Upper lobe of left lung (tissue), 6 donors: ENCODE data around the gene CYB5R4. TPM values are rescaled to one million over a fixed set of nuclear protein-coding genes. Genes with fewer than 3 reads are reported as not detected.

ENCODE experiments used
- ATAC-seq, 2 donors: fragments of 200-7000 bp; cut with Tn5 transposase; one replicate each; pipeline ENCODE4 v1.9.1; 2022; ENCODE audit warnings: mild to moderate bottlenecking in 2 of 2, moderate library complexity in 2 of 2; ENCODE audit not compliant: low FRiP score in 2 of 2
- DNase-seq, 2 donors: peaks; one replicate each; pipeline ENCODE4 v3.0.0-alpha.2; 2019 to 2020
- H3K27ac ChIP-seq, 4 donors: fragments of 200-600 bp; sonication (generic); one replicate each; pipeline ENCODE4 v1.5.1; 2016 to 2019
- H3K27me3 ChIP-seq, 4 donors: fragments of 200-600 bp; sonication (generic); one replicate each; pipeline ENCODE4 v1.5.1; 2017 to 2019
- H3K36me3 ChIP-seq, 4 donors: fragments of 200-600 bp; sonication (generic); one replicate each; pipeline ENCODE4 v1.5.1; 2016 to 2019
- H3K4me1 ChIP-seq, 4 donors: fragments of 200-600 bp; sonication (generic); one replicate each; pipeline ENCODE4 v1.5.1; 2018 to 2019
- H3K4me3 ChIP-seq, 4 donors: fragments of 200-600 bp; sonication (generic); one replicate each; pipeline ENCODE4 v1.5.1; 2017 to 2019; ENCODE audit warnings: mild to moderate bottlenecking in 2 of 4, moderate library complexity in 1 of 4
- H3K9me3 ChIP-seq, 4 donors: fragments of 200-600 bp; sonication (generic); one replicate each; pipeline ENCODE4 v1.5.1; 2018 to 2019
- CTCF ChIP-seq, 6 experiments: fragments of 450-650 bp in 4 of 6; fragments of 200-600 bp in 2 of 6; sonication (generic) in 2 of 6; IDR thresholded peaks; one replicate each; pipeline ENCODE4 v1.5.1; 2016 to 2019; ENCODE audit warnings: antibody characterized with exemption in 6 of 6
- EP300 ChIP-seq, 4 donors: sonication (generic); formaldehyde crosslinking; IDR thresholded peaks; one replicate each; pipeline ENCODE4 v1.5.1; 2017; ENCODE audit warnings: antibody characterized with exemption in 4 of 4, control low read depth in 2 of 4
- POLR2A ChIP-seq, 4 donors: fragments of 450-650 bp; IDR thresholded peaks; one replicate each; pipeline ENCODE4 v1.5.1; 2016 to 2017; ENCODE audit warnings: antibody characterized with exemption in 4 of 4, mild to moderate bottlenecking in 2 of 4
- POLR2AphosphoS5 ChIP-seq, 2 donors: sonication (generic); formaldehyde crosslinking; IDR thresholded peaks; one replicate each; pipeline ENCODE4 v1.5.1; 2017; ENCODE audit warnings: antibody characterized with exemption in 2 of 2
- WGBS, 2 donors: methylation state at CpG; one replicate each; pipeline ENCODE4 v1.1.5; 2017 to 2018; 5-methylcytosine and 5-hydroxymethylcytosine counted together
- total RNA-seq, 6 donors: library from RNA; depleted of rRNA in 4 of 6; stranded (reverse); fragments of >200 nt in 4 of 6; gene quantifications; one replicate each; pipeline versions ENCODE4 v1.1.0 to v1.2.1, GENCODE V29; 2016 to 2021
- donor health status: DM: no; HTN: no; CAD: no; lungs with moderate emphysema.
- donor health status: DM: no; HTN: yes; CAD: no; lungs with severe emphysema.

Gene CYB5R4
- total RNA-seq, 6 donors from 2014 or later = 5.2 to 25.8 (median 13.1) TPM

DNA sequence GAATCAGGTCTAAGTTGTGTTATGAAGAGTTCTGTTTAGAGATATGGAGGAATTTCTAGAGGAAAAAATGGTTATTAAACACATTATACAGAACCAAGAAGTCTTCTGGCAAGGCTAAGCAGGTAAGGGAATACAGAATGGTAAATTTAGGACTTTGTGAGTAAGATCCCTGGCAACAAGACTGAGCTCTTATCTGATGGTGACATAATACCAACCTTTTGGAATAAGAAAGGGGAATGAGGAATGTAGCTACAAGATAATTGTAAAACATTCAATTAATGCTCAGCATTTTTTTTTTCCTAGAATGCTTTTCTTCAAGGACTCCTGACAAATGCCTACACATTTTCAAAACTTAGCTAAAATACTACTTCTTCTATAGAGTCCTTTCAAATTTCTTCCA lies 51.8 kb downstream of the CYB5R4 start:
- DNase-seq (no peak), ATAC-seq (no peak)
- no peaks in the 10 kb centered on the region for H3K36me3 ChIP-seq
- no peaks in the 10 kb centered on the region for H3K9me3 ChIP-seq
- H3K4me1 ChIP-seq = peaks cover 0 to 4% (median 0%) of the 10 kb centered on the region in 4 donors
- H3K27me3 ChIP-seq = no peaks in the 10 kb centered on the region
- TF ChIP-seq EP300 (IDR thresholded peaks at IDR 0.05) (no peak), CTCF (IDR thresholded peaks at IDR 0.05) (no peak), POLR2AphosphoS5 (IDR thresholded peaks at IDR 0.05) (no peak), POLR2A (IDR thresholded peaks at IDR 0.05) (no peak)
- no peak overlapping the region for H3K27ac ChIP-seq
- H3K4me3 ChIP-seq = no peak overlapping the region

DNA sequence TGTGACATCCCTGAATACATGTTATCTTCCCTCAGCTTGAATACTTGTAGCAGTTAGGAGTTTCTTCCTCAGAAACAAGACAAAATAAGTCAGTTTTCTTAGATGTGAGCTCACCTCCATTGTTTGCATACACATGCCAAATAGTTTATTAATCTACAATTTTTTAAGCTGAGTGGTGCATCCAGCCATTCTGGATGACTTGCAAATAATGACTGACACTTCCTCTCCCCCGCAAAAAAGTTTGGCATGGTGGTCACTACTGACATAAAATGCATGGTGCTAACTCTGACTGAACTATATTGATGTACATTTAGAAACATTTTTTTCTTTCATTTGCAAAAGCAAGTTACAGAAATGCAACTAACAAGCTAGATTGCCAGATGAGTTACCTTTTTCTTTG lies 55.5 kb downstream of the CYB5R4 start:
- ATAC-seq (no peak), DNase-seq (no peak)
- Histone ChIP-seq H3K9me3 (no peaks in the 10 kb centered on the region), H3K4me1 (peaks cover 0 to 4% (median 0%) of the 10 kb centered on the region in 4 donors), H3K27me3 (no peaks in the 10 kb centered on the region), H3K36me3 (no peaks in the 10 kb centered on the region), H3K4me3 (no peak overlapping the region), H3K27ac (no peak overlapping the region)
- TF ChIP-seq EP300 (IDR thresholded peaks at IDR 0.05) (no peak), POLR2A (IDR thresholded peaks at IDR 0.05) (no peak), POLR2AphosphoS5 (IDR thresholded peaks at IDR 0.05) (no peak), CTCF (IDR thresholded peaks at IDR 0.05) (no peak)
- WGBS, 2 donors = 50 to 59% methylated on average over 1 of the region's 1 CpG

- Histone ChIP-seq H3K36me3 (peaks cover 0 to 10% (median 2%) of the 10 kb centered on the region in 4 donors), H3K9me3 (no peaks in the 10 kb centered on the region), H3K4me3 (no peak overlapping the region), H3K27me3 (no peaks in the 10 kb centered on the region), H3K27ac (no peak overlapping the region), H3K4me1 (peaks cover 0 to 4% (median 0%) of the 10 kb centered on the region in 4 donors)
- ATAC-seq (no peak), DNase-seq (no peak)
- TF ChIP-seq POLR2A (IDR thresholded peaks at IDR 0.05) (no peak), EP300 (IDR thresholded peaks at IDR 0.05) (no peak), CTCF (IDR thresholded peaks at IDR 0.05) (no peak), POLR2AphosphoS5 (IDR thresholded peaks at IDR 0.05) (no peak)
These were observed 57.5 kb downstream of the CYB5R4 start for GRCh38 chr6:83917001-83917400.

DNA sequence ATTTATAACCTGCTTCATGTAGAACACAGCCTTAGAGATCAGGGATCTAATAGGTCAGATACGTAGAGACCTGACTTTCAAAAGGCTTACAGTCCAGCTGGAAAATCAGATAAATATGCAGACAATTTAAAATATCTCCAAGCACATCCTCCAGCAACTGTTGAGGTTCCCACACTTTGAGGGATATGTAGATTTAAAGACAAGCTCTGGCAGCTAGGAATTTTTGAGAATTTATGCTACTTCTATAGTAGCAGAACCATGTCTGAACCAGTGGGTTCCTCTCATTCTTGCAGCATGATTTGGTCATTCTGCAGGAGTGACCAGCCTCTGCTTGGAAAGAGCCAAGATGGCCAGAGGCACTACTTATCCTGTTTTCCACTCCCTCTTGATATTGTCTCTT lies 60.5 kb downstream of the CYB5R4 start:
- Histone ChIP-seq H3K27ac (no peak overlapping the region), H3K4me3 (no peak overlapping the region), H3K27me3 (no peaks in the 10 kb centered on the region), H3K36me3 (peaks cover 0 to 15% (median 5%) of the 10 kb centered on the region in 4 donors), H3K4me1 (peaks cover 0 to 4% (median 0%) of the 10 kb centered on the region in 4 donors), H3K9me3 (no peaks in the 10 kb centered on the region)
- 92 to 100% methylated on average over 1 of the region's 1 CpG for WGBS, 2 donors
- TF ChIP-seq POLR2A (IDR thresholded peaks at IDR 0.05) = no peak
- no peak for TF ChIP-seq EP300 (IDR thresholded peaks at IDR 0.05)
- TF ChIP-seq CTCF (IDR thresholded peaks at IDR 0.05) = no peak
- TF ChIP-seq POLR2AphosphoS5 (IDR thresholded peaks at IDR 0.05) = no peak
- ATAC-seq = no peak
- DNase-seq = no peak

GRCh38 chr6:83921315-83921714 lies 61.8 kb downstream of the CYB5R4 start:
- Histone ChIP-seq H3K9me3 (no peaks in the 10 kb centered on the region), H3K4me3 (no peak overlapping the region), H3K27ac (no peak overlapping the region), H3K4me1 (no peaks in the 10 kb centered on the region), H3K27me3 (no peaks in the 10 kb centered on the region), H3K36me3 (peaks cover 0 to 28% (median 9%) of the 10 kb centered on the region in 4 donors)
- no peak for ATAC-seq
- TF ChIP-seq POLR2A (IDR thresholded peaks at IDR 0.05) (no peak), EP300 (IDR thresholded peaks at IDR 0.05) (no peak), CTCF (IDR thresholded peaks at IDR 0.05) (no peak), POLR2AphosphoS5 (IDR thresholded peaks at IDR 0.05) (no peak)
- no peak for DNase-seq
- 93 to 96% methylated on average over 5 of the region's 5 CpGs for WGBS, 2 donors
